Endothelial cell (in vitro differentiated cells): ENCODE results near the gene PTPRN2. TPM values are rescaled to one million over a fixed set of nuclear protein-coding genes. Genes with fewer than 3 reads are reported as not detected.

Source experiments
- DNase-seq: peaks from one replicate; pipeline ENCODE4 v3.0.0; 2021; ENCODE audit warnings: low spot score
- H3K27ac Mint-ChIP-seq: one replicate; pipeline ENCODE4 v1.8.0; 2021; ENCODE audit warnings: mixed read lengths, inconsistent platforms; ENCODE audit not compliant: unreplicated experiment
- H3K27me3 Mint-ChIP-seq: one replicate; pipeline ENCODE4 v1.8.0; 2021; ENCODE audit warnings: mild to moderate bottlenecking, moderate library complexity, mixed read lengths, inconsistent platforms; ENCODE audit not compliant: unreplicated experiment
- H3K36me3 Mint-ChIP-seq: one replicate; pipeline ENCODE4 v1.8.0; 2021; ENCODE audit warnings: mild to moderate bottlenecking, low read depth, mixed read lengths, inconsistent platforms; ENCODE audit not compliant: unreplicated experiment
- H3K4me1 Mint-ChIP-seq: one replicate; pipeline ENCODE4 v1.8.0; 2021; ENCODE audit warnings: mild to moderate bottlenecking, mixed read lengths, inconsistent platforms; ENCODE audit not compliant: unreplicated experiment
- H3K4me3 Mint-ChIP-seq: one replicate; pipeline ENCODE4 v1.8.0; 2021; ENCODE audit warnings: mild to moderate bottlenecking, mixed read lengths, inconsistent platforms; ENCODE audit not compliant: unreplicated experiment
- H3K9me3 Mint-ChIP-seq: one replicate; pipeline ENCODE4 v1.8.0; 2021; ENCODE audit warnings: mixed read lengths, inconsistent platforms; ENCODE audit not compliant: unreplicated experiment
- CTCF ChIP-seq: fragments of 200-600 bp; sonication (generic); IDR thresholded peaks from one replicate; pipeline ENCODE4 v1.5.0; 2021; ENCODE audit warnings: antibody characterized with exemption; ENCODE audit not compliant: unreplicated experiment
- total RNA-seq: library from RNA; stranded (reverse); fragmentation: NEBNext Ultra II Directional; extraction: Animal tissue kit (Norgen Biotek cat#: 25700); gene quantifications from one replicate; pipeline ENCODE4 v1.2.1, GENCODE V29; 2021; ENCODE audit not compliant: unreplicated experiment

Gene PTPRN2
- total RNA-seq, 1 donor from 2014 or later = 0.18 TPM

DNA sequence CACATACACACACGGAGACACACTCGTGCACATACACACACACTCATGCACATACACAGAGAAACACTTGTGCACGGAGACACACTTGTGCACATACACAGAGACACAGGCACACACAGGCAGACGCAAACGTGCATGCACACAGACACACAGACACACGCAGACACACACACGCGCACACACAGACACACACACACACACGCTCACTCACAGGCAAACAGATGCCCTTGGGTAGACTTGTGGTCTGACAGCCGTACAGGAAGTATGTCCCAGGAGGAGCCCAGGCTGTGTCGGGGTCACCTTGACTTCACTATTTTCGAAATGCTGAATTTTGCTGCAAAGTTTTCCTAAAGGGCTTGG is 712.8 kb downstream of the PTPRN2 start:
- no peak for TF ChIP-seq CTCF
- Mint-ChIP-seq H3K4me3 (peak overlapping the region; percentile 44), H3K36me3 (peaks cover 15% of the 10 kb centered on the region), H3K27me3 (peaks cover 18% of the 10 kb centered on the region), H3K9me3 (peaks cover 46% of the 10 kb centered on the region), H3K4me1 (no peaks in the 10 kb centered on the region), H3K27ac (peak overlapping the region; percentile 50)
- no peak for DNase-seq

- no peak for TF ChIP-seq CTCF
- Mint-ChIP-seq H3K4me3 (peak overlapping the region; percentile 44), H3K9me3 (peaks cover 41% of the 10 kb centered on the region), H3K27me3 (peaks cover 18% of the 10 kb centered on the region), H3K36me3 (peaks cover 12% of the 10 kb centered on the region), H3K4me1 (no peaks in the 10 kb centered on the region), H3K27ac (peak overlapping the region; percentile 50)
- DNase-seq = no peak
Measured at GRCh38 chr7:157874208-157874816, 713.3 kb downstream of the PTPRN2 start.

- Mint-ChIP-seq H3K4me3 (no peak overlapping the region), H3K36me3 (peaks cover 12% of the 10 kb centered on the region), H3K27me3 (peaks cover 19% of the 10 kb centered on the region), H3K27ac (no peak overlapping the region), H3K9me3 (peaks cover 44% of the 10 kb centered on the region), H3K4me1 (no peaks in the 10 kb centered on the region)
- no peak for TF ChIP-seq CTCF
- no peak for DNase-seq
Measured at GRCh38 chr7:157873664-157874063, 714.0 kb downstream of the PTPRN2 start.

DNA sequence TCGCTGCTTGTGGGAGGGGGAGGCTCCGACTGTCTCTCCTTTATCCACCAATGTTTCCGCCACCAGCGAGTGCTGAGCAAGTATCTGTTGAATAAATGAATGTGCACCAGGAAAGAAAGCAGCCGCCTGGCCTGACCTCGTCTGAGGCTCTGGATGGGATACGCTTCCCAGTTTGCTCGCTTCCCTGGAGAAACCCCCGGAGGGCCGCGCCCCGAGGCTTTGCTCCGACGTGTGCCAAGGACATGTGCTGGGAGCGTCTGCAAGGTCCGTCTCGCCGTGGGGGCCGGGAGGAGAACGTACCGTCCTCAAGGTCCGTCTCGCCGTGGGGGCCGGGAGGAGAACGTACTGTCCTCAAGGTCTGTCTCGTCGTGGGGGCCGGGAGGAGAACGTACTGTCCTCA is 714.4 kb downstream of the PTPRN2 start:
- DNase-seq = no peak
- Mint-ChIP-seq H3K27me3 (peaks cover 19% of the 10 kb centered on the region), H3K4me1 (no peaks in the 10 kb centered on the region), H3K9me3 (peaks cover 46% of the 10 kb centered on the region), H3K36me3 (peaks cover 12% of the 10 kb centered on the region), H3K4me3 (no peak overlapping the region), H3K27ac (no peak overlapping the region)
- no peak for TF ChIP-seq CTCF

DNA sequence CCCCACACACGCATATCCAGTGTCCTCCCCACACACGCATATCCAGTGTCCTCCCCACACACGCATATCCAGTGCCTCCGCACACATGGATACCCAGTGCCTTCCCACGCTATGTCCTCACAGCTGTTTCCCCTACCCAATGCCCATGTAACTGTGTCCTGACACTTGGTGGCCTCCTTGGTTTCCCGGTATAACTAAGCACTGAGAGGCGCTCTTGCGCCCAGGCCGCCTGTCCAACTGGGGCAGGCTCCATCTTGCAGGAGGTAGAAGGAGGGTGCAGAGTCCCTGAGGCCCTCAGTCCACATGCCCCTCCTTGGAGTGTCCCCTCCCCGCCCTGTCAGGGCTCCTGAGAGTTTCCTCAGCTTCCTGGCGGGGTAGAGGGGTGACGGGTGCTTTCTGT is 715.2 kb downstream of the PTPRN2 start:
- Mint-ChIP-seq H3K27ac (no peak overlapping the region), H3K4me1 (no peaks in the 10 kb centered on the region), H3K4me3 (no peak overlapping the region), H3K9me3 (peaks cover 40% of the 10 kb centered on the region), H3K27me3 (peaks cover 20% of the 10 kb centered on the region), H3K36me3 (peaks cover 15% of the 10 kb centered on the region)
- TF ChIP-seq CTCF = no peak
- DNase-seq = no peak
